HepG2 (cell line): ENCODE data around the gene IFNAR1. TPM values are rescaled to one million over a fixed set of nuclear protein-coding genes. Genes with fewer than 3 reads are reported as not detected.

Experiments used
- ATAC-seq: fragments of 200-7000 bp; cut with Tn5 transposase; 3 replicates; pipeline ENCODE4 v1.9.1; 2020; ENCODE audit warnings: mild to moderate bottlenecking, moderate library complexity
- BruUV-seq: library from RNA; stranded (reverse); fragments of 400-500 nt; replicated peaks from 2 replicates; lab custom pipeline; 2021; lab: Mats Ljungman, UMichigan
- CTCF ChIA-PET: fragments of 300-600 bp; formaldehyde crosslinking; extraction: SDS; loops from one replicate; lab custom pipeline; 2021; ENCODE audit warnings: low total read pairs, inconsistent platforms, low intra/inter-chr PET ratio; lab: Yijun Ruan, JAX
- POLR2A ChIA-PET: fragments of 350-600 bp; sonication (Branson Sonifier 250); formaldehyde crosslinking; loops from one replicate; lab custom pipeline; 2020; ENCODE audit warnings: antibody characterized with exemption, inconsistent platforms; lab: Yijun Ruan, JAX
- DNase-seq: peaks from one replicate; pipeline ENCODE4 v3.0.0-alpha.2; 2015; ENCODE audit warnings: low spot score
- FAIRE-seq: peaks from 3 replicates; lab custom pipeline; 2011; peaks lifted over from hg19 to GRCh38; lab: Jason Lieb, UNC
- H2AFZ ChIP-seq: one replicate; pipeline ENCODE4 v1.6.1; 2011; ENCODE audit warnings: low read length, inconsistent platforms
- H3K27ac ChIP-seq: fragments of 300-600 bp; 3 replicates; pipeline ENCODE4 v1.8.0; 2011; ENCODE audit warnings: mixed run types, mild to moderate bottlenecking, mixed read lengths, low read length, inconsistent platforms; ENCODE audit not compliant: insufficient read depth; ENCODE audit errors: extremely low read length
- H3K27me3 ChIP-seq, 2 experiments: fragments of 200-600 bp in 1 of 2; 2 replicates in 1 of 2; 3 replicates in 1 of 2; pipeline versions ENCODE4 v1.6.0 to v1.8.0; 2011; ENCODE audit warnings: low read length in 2 of 2, mild to moderate bottlenecking in 2 of 2, moderate library complexity in 2 of 2, inconsistent platforms in 1 of 2; ENCODE audit not compliant: insufficient read depth in 2 of 2, control insufficient read depth in 1 of 2
- H3K36me3 ChIP-seq, 2 experiments: fragments of 200-600 bp in 1 of 2; replicated peaks in 1 of 2; 2 replicates in 1 of 2; 3 replicates in 1 of 2; pipeline versions ENCODE4 v1.5.1 to v1.8.0; 2011; ENCODE audit warnings: low read length in 2 of 2, inconsistent platforms in 1 of 2; ENCODE audit not compliant: insufficient read depth in 2 of 2, control insufficient read depth in 1 of 2
- H3K4me1 ChIP-seq: 2 replicates; pipeline ENCODE4 v1.5.1; 2012; ENCODE audit warnings: low read length, inconsistent platforms; ENCODE audit not compliant: insufficient read depth
- H3K4me2 ChIP-seq: 2 replicates; pipeline ENCODE4 v1.6.0; 2011; ENCODE audit warnings: low read depth, low read length, inconsistent platforms
- H3K4me3 ChIP-seq, 3 experiments: fragments of 200-600 bp in 1 of 3; sonication (generic), shearing (Covaris generic) in 1 of 3; replicated peaks in 1 of 3; 2 replicates each; pipeline ENCODE4 v1.5.1; 2011 to 2016; ENCODE audit warnings: low read length in 3 of 3, inconsistent platforms in 2 of 3, low read depth in 2 of 3, mild to moderate bottlenecking in 2 of 3, control low read depth in 1 of 3, mixed read lengths in 1 of 3; ENCODE audit not compliant: insufficient read depth in 1 of 3
- H3K79me2 ChIP-seq: one replicate; pipeline ENCODE4 v1.6.1; 2011; ENCODE audit warnings: low read length, inconsistent platforms; ENCODE audit not compliant: insufficient read depth
- H3K9ac ChIP-seq: 2 replicates; pipeline ENCODE4 v1.6.0; 2011; ENCODE audit warnings: mild to moderate bottlenecking, low read depth, low read length, inconsistent platforms; ENCODE audit not compliant: insufficient read depth
- H3K9me3 ChIP-seq: 2 replicates; pipeline ENCODE4 v1.5.1; 2012; ENCODE audit warnings: mild to moderate bottlenecking, low read length
- H4K20me1 ChIP-seq: 2 replicates; pipeline ENCODE4 v1.6.0; 2011; ENCODE audit warnings: inconsistent platforms, mild to moderate bottlenecking, low read length, moderate library complexity; ENCODE audit not compliant: insufficient read depth
- ATF7 ChIP-seq, 2 experiments: fragments of 450-650 bp in 1 of 2; sonication (generic) in 1 of 2; formaldehyde crosslinking in 1 of 2; IDR thresholded peaks; 2 replicates each; pipeline versions ENCODE4 v1.4.0 to v1.6.1; 2016 to 2020; ENCODE audit warnings: antibody characterized with exemption in 1 of 2, mild to moderate bottlenecking in 1 of 2, missing genetic modification reagents in 1 of 2
- PAWR ChIP-seq: sonication (generic); formaldehyde crosslinking; IDR thresholded peaks from 2 replicates; pipeline ENCODE4 v1.4.0; 2020; ENCODE audit warnings: missing genetic modification reagents, mild to moderate bottlenecking, borderline replicate concordance
- TAF1 ChIP-seq: sonication (generic); formaldehyde crosslinking; IDR thresholded peaks from 2 replicates; pipeline ENCODE4 v1.4.0; 2020; ENCODE audit warnings: missing genetic modification reagents
- TCF7 ChIP-seq: sonication (generic); IDR thresholded peaks from 2 replicates; pipeline ENCODE4 v1.6.1; 2016; ENCODE audit warnings: antibody characterized with exemption, low read depth
- ZNF558 ChIP-seq: sonication (generic); formaldehyde crosslinking; IDR thresholded peaks from 2 replicates; pipeline ENCODE4 v1.9.0; 2022; ENCODE audit warnings: mild to moderate bottlenecking, missing genetic modification reagents, borderline replicate concordance
- ZNF768 ChIP-seq: sonication (generic); formaldehyde crosslinking; IDR thresholded peaks from 2 replicates; pipeline ENCODE4 v1.4.0; 2020; ENCODE audit warnings: missing genetic modification reagents
- WGBS: methylation state at CpG from one replicate; pipeline ENCODE4 v1.1.6; 2017; ENCODE audit warnings: low lambda C conversion rate; 5-methylcytosine and 5-hydroxymethylcytosine counted together
- in situ Hi-C: cut with HindIII; loops from 2 replicates; pipeline ENCODE4 v1.10.0; 2017; ENCODE audit warnings: low pct_unique_long_range_greater_than_20kb; ENCODE audit not compliant: extremely low pct_ligation_motif_present
- intact Hi-C: fragments of 100-400 bp; cut with micrococcal nuclease; formaldehyde crosslinking; loops from one replicate; pipeline ENCODE4 v1.10.0; 2022; ENCODE audit not compliant: unreplicated experiment
- polyA plus RNA-seq, 8 experiments: library from polyadenylated mRNA; depleted of rRNA in 3 of 8; stranded (reverse) in 7 of 8; unstranded in 1 of 8; fragments of >200 nt; fragmentation: Illumina TruSeq in 4 of 8; extraction: Trizol in 4 of 8; gene quantifications; 2 replicates each; pipeline versions ENCODE4 v1.2.1 to v1.2.3, GENCODE V29; 2011 to 2016; ENCODE audit warnings: low read depth in 4 of 8, missing spikeins in 1 of 8, mixed read lengths in 1 of 8; ENCODE audit not compliant: insufficient read depth in 1 of 8
- total RNA-seq, 5 experiments: library from RNA; depleted of rRNA; stranded (reverse); fragments of >200 nt; fragmentation: Illumina TruSeq; extraction: Trizol; gene quantifications; 2 replicates each; pipeline ENCODE4 v1.2.3, GENCODE V29; 2016; ENCODE audit warnings: low read depth in 1 of 5
- TF ChIP-seq, protein P1 (sequence below): sonication (generic); formaldehyde crosslinking; IDR thresholded peaks from 2 replicates; pipeline ENCODE4 v1.8.1; 2023; ENCODE audit warnings: mild to moderate bottlenecking, missing genetic modification reagents

The IFNAR1 gene
- total and polyA plus RNA-seq, 2 of the 13 experiments (the other 11 are each of a cell fraction or from before 2014, with no cell fraction given), result 6.7 to 9.3 TPM

DNA sequence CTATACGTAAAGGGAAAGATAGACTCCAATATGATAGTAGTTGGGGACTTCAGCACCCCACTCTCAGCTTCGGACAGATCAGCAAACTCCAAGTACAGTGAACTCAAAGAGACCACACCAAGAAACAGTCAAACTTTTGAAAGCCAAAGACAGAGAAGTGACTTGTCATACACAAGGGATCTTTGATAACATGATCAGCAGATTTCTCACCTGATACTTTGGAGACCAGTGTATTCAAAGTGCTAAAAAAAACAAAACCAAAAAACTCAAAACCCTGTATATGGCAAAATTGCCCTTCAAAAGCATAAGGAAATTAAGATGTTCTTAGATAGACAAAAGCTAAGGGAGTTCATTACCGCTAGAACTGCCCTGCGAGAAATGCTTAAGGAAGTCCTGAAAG lies 9.4 kb downstream of the IFNAR1 start (continued):
- TF ChIP-seq, protein P1, sequence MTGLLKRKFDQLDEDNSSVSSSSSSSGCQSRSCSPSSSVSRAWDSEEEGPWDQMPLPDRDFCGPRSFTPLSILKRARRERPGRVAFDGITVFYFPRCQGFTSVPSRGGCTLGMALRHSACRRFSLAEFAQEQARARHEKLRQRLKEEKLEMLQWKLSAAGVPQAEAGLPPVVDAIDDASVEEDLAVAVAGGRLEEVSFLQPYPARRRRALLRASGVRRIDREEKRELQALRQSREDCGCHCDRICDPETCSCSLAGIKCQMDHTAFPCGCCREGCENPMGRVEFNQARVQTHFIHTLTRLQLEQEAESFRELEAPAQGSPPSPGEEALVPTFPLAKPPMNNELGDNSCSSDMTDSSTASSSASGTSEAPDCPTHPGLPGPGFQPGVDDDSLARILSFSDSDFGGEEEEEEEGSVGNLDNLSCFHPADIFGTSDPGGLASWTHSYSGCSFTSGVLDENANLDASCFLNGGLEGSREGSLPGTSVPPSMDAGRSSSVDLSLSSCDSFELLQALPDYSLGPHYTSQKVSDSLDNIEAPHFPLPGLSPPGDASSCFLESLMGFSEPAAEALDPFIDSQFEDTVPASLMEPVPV (CRISPR knock-in tag), result no peak
- no peak for TF ChIP-seq PAWR

DNA sequence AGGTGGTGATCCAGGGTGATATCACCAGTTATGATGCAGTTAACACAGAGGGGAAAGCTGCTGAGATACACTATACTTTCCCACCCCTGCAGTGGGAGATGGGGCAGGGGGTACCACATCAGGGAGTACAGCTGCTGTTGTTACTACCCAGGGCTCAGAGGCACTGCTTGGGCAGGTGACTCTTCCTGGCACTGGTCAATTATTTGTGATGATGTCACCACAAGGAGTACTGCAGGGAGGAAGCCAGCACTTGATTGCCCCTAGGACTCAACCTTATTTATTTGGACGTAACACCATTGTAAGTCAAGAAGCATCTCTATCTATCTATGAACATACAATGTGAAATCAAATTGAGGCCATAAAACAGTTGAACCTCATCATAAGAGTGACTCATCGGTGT lies 10.1 kb downstream of the IFNAR1 start:
- 94% methylated on average over 2 of the region's 2 CpGs for WGBS
- ATAC-seq (no peak), FAIRE-seq (no peak), DNase-seq (no peak)
- no peak overlapping the region for H3K4me2 ChIP-seq
- no peak overlapping the region for H3K27ac ChIP-seq
- BruUV-seq, result no TSS peak
- peaks cover 13% of the 10 kb centered on the region for H3K9me3 ChIP-seq
- POLR2A ChIA-PET, result no interaction called here
- CTCF ChIA-PET, result no interaction called here
- no peaks in the 10 kb centered on the region for H3K4me1 ChIP-seq
- peaks cover 7% of the 10 kb centered on the region for H3K79me2 ChIP-seq
- H2AFZ ChIP-seq, result no peak overlapping the region
- no peaks in the 10 kb centered on the region for H3K27me3 ChIP-seq
- no peak for TF ChIP-seq TAF1 (CRISPR knock-in tag)
- peak; percentile 75 for TF ChIP-seq ATF7 (IDR thresholded peaks at IDR 0.05)
- TF ChIP-seq ATF7 (CRISPR knock-in tag; IDR thresholded peaks at IDR 0.05), result no peak
- no peak for TF ChIP-seq TCF7
- TF ChIP-seq ZNF558 (CRISPR knock-in tag), result no peak
- no peak for TF ChIP-seq ZNF768 (CRISPR knock-in tag)
- H3K9ac ChIP-seq, result no peak overlapping the region
- in situ Hi-C loops, result no loop called here
- intact Hi-C loops, result no loop called here
- no peak overlapping the region for H3K4me3 ChIP-seq
- H3K36me3 ChIP-seq, result peaks cover 9 to 19% of the 10 kb centered on the region in 2 experiments
- no peaks in the 10 kb centered on the region for H4K20me1 ChIP-seq
